ENCODE results near the gene CREG1.

GRCh38 chr1:167546935-167547334, 6.6 kb downstream of the CREG1 start:
- TF ChIP-seq, protein P1, sequence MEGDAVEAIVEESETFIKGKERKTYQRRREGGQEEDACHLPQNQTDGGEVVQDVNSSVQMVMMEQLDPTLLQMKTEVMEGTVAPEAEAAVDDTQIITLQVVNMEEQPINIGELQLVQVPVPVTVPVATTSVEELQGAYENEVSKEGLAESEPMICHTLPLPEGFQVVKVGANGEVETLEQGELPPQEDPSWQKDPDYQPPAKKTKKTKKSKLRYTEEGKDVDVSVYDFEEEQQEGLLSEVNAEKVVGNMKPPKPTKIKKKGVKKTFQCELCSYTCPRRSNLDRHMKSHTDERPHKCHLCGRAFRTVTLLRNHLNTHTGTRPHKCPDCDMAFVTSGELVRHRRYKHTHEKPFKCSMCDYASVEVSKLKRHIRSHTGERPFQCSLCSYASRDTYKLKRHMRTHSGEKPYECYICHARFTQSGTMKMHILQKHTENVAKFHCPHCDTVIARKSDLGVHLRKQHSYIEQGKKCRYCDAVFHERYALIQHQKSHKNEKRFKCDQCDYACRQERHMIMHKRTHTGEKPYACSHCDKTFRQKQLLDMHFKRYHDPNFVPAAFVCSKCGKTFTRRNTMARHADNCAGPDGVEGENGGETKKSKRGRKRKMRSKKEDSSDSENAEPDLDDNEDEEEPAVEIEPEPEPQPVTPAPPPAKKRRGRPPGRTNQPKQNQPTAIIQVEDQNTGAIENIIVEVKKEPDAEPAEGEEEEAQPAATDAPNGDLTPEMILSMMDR (conservative IDR thresholded peaks at IDR 0.05; ENCODE audit: low read depth, low read length), result no peak
- TF ChIP-seq EZH2 (IDR thresholded peaks at IDR 0.05; ENCODE audit: borderline replicate concordance, low read depth, low read length, poor library complexity, severe bottlenecking), result no peak

All from A673 (cell line).